DMS53 (cell line): ENCODE measurements around the gene PAN3.

ENCODE experiments used
- DNase-seq: peaks from one replicate; lab custom pipeline; 2025; lab: John Stamatoyannopoulos, UW

Gene PAN3

GRCh38 chr13:28338006-28338574 lies 199.7 kb downstream of the PAN3 start:
- no peak for DNase-seq

GRCh38 chr13:28338742-28339141 lies 200.4 kb downstream of the PAN3 start:
- DNase-seq: no peak

- DNase-seq: no peak
Measured at GRCh38 chr13:28339419-28339818, 201.1 kb downstream of the PAN3 start.

- DNase-seq: no peak
Measured at GRCh38 chr13:28340272-28340793, 202.0 kb downstream of the PAN3 start.

- DNase-seq: no peak
Measured at GRCh38 chr13:28342251-28342650, 203.9 kb downstream of the PAN3 start.

- no peak for DNase-seq
Measured at GRCh38 chr13:28344163-28344562, 205.8 kb downstream of the PAN3 start.
